GM23338 (cell line): ENCODE results near the gene SCN2A. TPM values are rescaled to one million over a fixed set of nuclear protein-coding genes. Genes with fewer than 3 reads are reported as not detected.

ENCODE experiments used
- ATAC-seq: fragments of 200-7000 bp; cut with Tn5 transposase; 3 replicates; pipeline ENCODE4 v1.9.1; 2020
- DNase-seq: peaks from one replicate; pipeline ENCODE4 v3.0.0-alpha.2; 2015; ENCODE audit warnings: low spot score
- H2AFZ ChIP-seq: fragments of 200-600 bp; sonication (generic); 2 replicates; pipeline ENCODE4 v1.8.0; 2016; ENCODE audit warnings: antibody characterized with exemption, mild to moderate bottlenecking, moderate library complexity
- H3F3A ChIP-seq: fragments of 200-600 bp; sonication (generic); replicated peaks from 2 replicates; pipeline ENCODE4 v1.8.0; 2017; ENCODE audit warnings: antibody characterized with exemption, mixed run types, low read depth
- H3K27ac ChIP-seq: fragments of 200-600 bp; sonication (generic); 2 replicates; pipeline ENCODE4 v1.6.1; 2016; ENCODE audit warnings: low read depth
- H3K27me3 ChIP-seq: fragments of 200-600 bp; sonication (generic); 2 replicates; pipeline ENCODE4 v1.8.0; 2016; ENCODE audit warnings: mild to moderate bottlenecking, mixed run types, moderate library complexity; ENCODE audit not compliant: insufficient read depth
- H3K36me3 ChIP-seq: fragments of 200-600 bp; sonication (generic); 2 replicates; pipeline ENCODE4 v1.8.0; 2016; ENCODE audit warnings: mild to moderate bottlenecking; ENCODE audit not compliant: insufficient read depth
- H3K4me1 ChIP-seq: fragments of 200-600 bp; sonication (generic); 2 replicates; pipeline ENCODE4 v1.8.0; 2016; ENCODE audit warnings: mild to moderate bottlenecking, moderate library complexity; ENCODE audit not compliant: insufficient read depth
- H3K4me2 ChIP-seq: fragments of 200-600 bp; sonication (generic); 2 replicates; pipeline ENCODE4 v1.7.1; 2017; ENCODE audit warnings: mixed run types
- H3K4me3 ChIP-seq: fragments of 200-600 bp; sonication (generic); 2 replicates; pipeline ENCODE4 v1.6.1; 2016; ENCODE audit warnings: mixed run types
- H3K79me2 ChIP-seq: fragments of 200-600 bp; sonication (generic); replicated peaks from 2 replicates; pipeline ENCODE4 v1.8.0; 2017; ENCODE audit warnings: mild to moderate bottlenecking; ENCODE audit not compliant: insufficient read depth
- H3K9me2 ChIP-seq: fragments of 200-600 bp; sonication (generic); 2 replicates; pipeline ENCODE4 v1.8.0; 2017; ENCODE audit not compliant: insufficient read depth
- H4K20me1 ChIP-seq: fragments of 200-600 bp; sonication (generic); replicated peaks from 2 replicates; pipeline ENCODE4 v1.8.0; 2017; ENCODE audit warnings: mild to moderate bottlenecking; ENCODE audit not compliant: insufficient read depth
- H3K27ac Mint-ChIP-seq: 2 replicates; pipeline ENCODE4 v1.8.0; 2020; ENCODE audit warnings: inconsistent platforms, mild to moderate bottlenecking, moderate library complexity, mixed read lengths
- H3K27me3 Mint-ChIP-seq: 3 replicates; pipeline ENCODE4 v1.8.0; 2022; ENCODE audit warnings: low read depth, mild to moderate bottlenecking, moderate library complexity, mixed read lengths, inconsistent platforms; ENCODE audit not compliant: insufficient read depth, poor library complexity
- H3K36me3 Mint-ChIP-seq: 3 replicates; pipeline ENCODE4 v1.8.0; 2021; ENCODE audit warnings: low read depth, mild to moderate bottlenecking, inconsistent platforms, moderate library complexity, mixed read lengths
- H3K4me1 Mint-ChIP-seq: 3 replicates; pipeline ENCODE4 v1.8.0; 2020; ENCODE audit warnings: mild to moderate bottlenecking, inconsistent platforms, mixed read lengths
- H3K4me3 Mint-ChIP-seq: 3 replicates; pipeline ENCODE4 v1.8.0; 2021; ENCODE audit warnings: moderate library complexity, mild to moderate bottlenecking, inconsistent platforms, mixed read lengths
- H3K9me3 Mint-ChIP-seq: 3 replicates; pipeline ENCODE4 v1.8.0; 2020; ENCODE audit warnings: moderate library complexity, mild to moderate bottlenecking, inconsistent platforms, mixed read lengths
- CREB1 ChIP-seq: fragments of 250-450 bp; sonication (Bioruptor Pico); IDR thresholded peaks from 2 replicates; pipeline ENCODE4 v1.5.0; 2020; ENCODE audit warnings: low read depth, mild to moderate bottlenecking, moderate library complexity
- CTCF ChIP-seq, 2 experiments: fragments of 200-600 bp in 1 of 2; sonication (generic) in 1 of 2; conservative IDR thresholded peaks; 2 replicates each; pipeline versions ENCODE4 v1.5.1 to v1.6.1; 2016 to 2017; ENCODE audit warnings: antibody characterized with exemption in 2 of 2, low read depth in 2 of 2, mild to moderate bottlenecking in 2 of 2, moderate library complexity in 1 of 2
- ETS1 ChIP-seq: IDR thresholded peaks from 2 replicates; pipeline ENCODE4 v1.6.1; 2016; ENCODE audit warnings: antibody characterized with exemption
- EZH2 ChIP-seq: fragments of 200-600 bp; sonication (generic); IDR thresholded peaks from one replicate; pipeline ENCODE4 v1.8.0; 2017; ENCODE audit warnings: antibody characterized with exemption, mild to moderate bottlenecking, low read depth; ENCODE audit not compliant: unreplicated experiment
- EZH2phosphoT487 ChIP-seq: fragments of 200-600 bp; sonication (generic); IDR thresholded peaks from one replicate; pipeline ENCODE4 v1.8.1; 2018; ENCODE audit warnings: antibody characterized with exemption; ENCODE audit not compliant: unreplicated experiment
- JUNB ChIP-seq: IDR thresholded peaks from one replicate; pipeline ENCODE4 v1.6.1; 2016; ENCODE audit warnings: antibody characterized with exemption; ENCODE audit not compliant: unreplicated experiment
- NANOG ChIP-seq: IDR thresholded peaks from 2 replicates; pipeline ENCODE4 v1.6.1; 2016; ENCODE audit warnings: antibody characterized with exemption, borderline replicate concordance
- POLR2AphosphoS5 ChIP-seq: IDR thresholded peaks from 2 replicates; pipeline ENCODE4 v1.6.1; 2016; ENCODE audit warnings: antibody characterized with exemption, low read depth
- REST ChIP-seq: IDR thresholded peaks from one replicate; pipeline ENCODE4 v1.6.1; 2018; ENCODE audit warnings: antibody characterized with exemption; ENCODE audit not compliant: unreplicated experiment
- STAT1 ChIP-seq: IDR thresholded peaks from one replicate; pipeline ENCODE4 v1.6.1; 2016; ENCODE audit warnings: antibody characterized with exemption; ENCODE audit not compliant: unreplicated experiment
- ZNF114 ChIP-seq: fragments of 250-450 bp; sonication (Bioruptor Pico); IDR thresholded peaks from 2 replicates; pipeline ENCODE4 v1.5.0; 2020; ENCODE audit warnings: mild to moderate bottlenecking, moderate library complexity
- ZNF331 ChIP-seq: fragments of 250-450 bp; sonication (Bioruptor Pico); IDR thresholded peaks from 2 replicates; pipeline ENCODE4 v1.5.0; 2020; ENCODE audit warnings: low read depth, mild to moderate bottlenecking, moderate library complexity
- ZNF462 ChIP-seq: fragments of 250-450 bp; sonication (Bioruptor Pico); IDR thresholded peaks from 2 replicates; pipeline ENCODE4 v1.5.0; 2020; ENCODE audit warnings: mild to moderate bottlenecking, moderate library complexity
- polyA plus RNA-seq: library from polyadenylated mRNA; unstranded; fragments of >200 nt; fragmentation: Nextera tagmentation; extraction: Ambion mirVana; gene quantifications from 2 replicates; pipeline ENCODE4 v1.2.1, GENCODE V29; 2016
- total RNA-seq: library from RNA; depleted of rRNA; stranded (reverse); fragments of >200 nt; shearing (Covaris generic); gene quantifications from 2 replicates; pipeline ENCODE4 v1.2.3, GENCODE V29; 2014

The SCN2A gene
- total and polyA plus RNA-seq, 2 experiments from 2014 or later, result 0.45 to 0.52 TPM

- peaks cover 9% of the 10 kb centered on the region for H3K4me1 Mint-ChIP-seq
- H3K9me3 Mint-ChIP-seq, result peaks cover 39% of the 10 kb centered on the region
- Histone ChIP-seq H3K36me3 (0 out of 2 replicates have a peak, but pooled peaks cover 3% of the 10 kb centered on the region), H3K27ac (no peak overlapping the region), H3K4me1 (no peaks in the 10 kb centered on the region), H3K9me2 (peaks cover 11% of the 10 kb centered on the region; the same call in 1 of the 2 replicates), H2AFZ (no peak overlapping the region), H4K20me1 (no peaks in the 10 kb centered on the region), H3F3A (no peaks in the 10 kb centered on the region), H3K4me2 (no peak overlapping the region), H3K4me3 (no peak overlapping the region), H3K27me3 (no peaks in the 10 kb centered on the region), H3K79me2 (no peaks in the 10 kb centered on the region)
- peaks cover 33% of the 10 kb centered on the region for H3K36me3 Mint-ChIP-seq
- H3K4me3 Mint-ChIP-seq, result no peak overlapping the region
- TF ChIP-seq CREB1 (CRISPR knock-in tag), result no peak
- TF ChIP-seq EZH2phosphoT487, result no peak
- no peak for TF ChIP-seq EZH2
- TF ChIP-seq JUNB, result no peak
- TF ChIP-seq NANOG, result no peak
- no peak for TF ChIP-seq CTCF (conservative IDR thresholded peaks at IDR 0.05; ENCODE audit: low read depth in 2 of 2)
- TF ChIP-seq ETS1, result no peak
- TF ChIP-seq ZNF331, result no peak
- no peak for TF ChIP-seq ZNF462 (CRISPR knock-in tag)
- TF ChIP-seq REST, result no peak
- no peak for TF ChIP-seq POLR2AphosphoS5
- TF ChIP-seq ZNF114 (CRISPR knock-in tag), result no peak
- no peak for TF ChIP-seq STAT1
- H3K27ac Mint-ChIP-seq, result no peak overlapping the region
- H3K27me3 Mint-ChIP-seq, result peaks cover 3% of the 10 kb centered on the region
- ATAC-seq, result no peak
- DNase-seq, result no peak
Measured at GRCh38 chr2:165420231-165420630, 181.0 kb downstream of the SCN2A start.
